Activated CD8-positive, alpha-beta memory T cell treated with anti-CD3 and anti-CD28 coated beads for 4 hours (primary cell): Measurements from ENCODE around the gene NUTF2.
"Not testable (repeated sequence)": the region's sequence is repeated elsewhere in the genome, so short reads cannot be mapped to it uniquely, and the experiment has no call there.

Source experiments
- DNase-seq, 2 donors: peaks; one replicate each; pipeline ENCODE4 v3.0.0-alpha.2; 2020; ENCODE audit warnings: low read depth in 2 of 2

Gene NUTF2

GRCh38 chr16:67864044-67864443 lies 17.3 kb downstream of the NUTF2 start:
- not testable (repeated sequence) for DNase-seq

- DNase-seq: no peak
Observed at GRCh38 chr16:67864594-67864993, 17.9 kb downstream of the NUTF2 start.

GRCh38 chr16:67865318-67865717 lies 18.6 kb downstream of the NUTF2 start:
- DNase-seq: no peak

GRCh38 chr16:67868290-67868689 lies 21.6 kb downstream of the NUTF2 start:
- DNase-seq: no peak

- DNase-seq: no peak
Observed at GRCh38 chr16:67869653-67870052, 22.9 kb downstream of the NUTF2 start.

GRCh38 chr16:67871256-67871655 lies 24.5 kb downstream of the NUTF2 start:
- DNase-seq: no peak

GRCh38 chr16:67872131-67872630 lies 25.4 kb downstream of the NUTF2 start:
- DNase-seq: no peak

GRCh38 chr16:67872631-67873434 lies 26.1 kb downstream of the NUTF2 start, which contains the start of gene EDC4:
Gene EDC4, plus strand, starts transcription at chr16:67873052. Its CDS starts 210 bp downstream, at chr16:67873262.
- peak; percentile 73 to 78 for DNase-seq

- no peak for DNase-seq
Observed at GRCh38 chr16:67873435-67874370, 27.0 kb downstream of the NUTF2 start.

GRCh38 chr16:67874372-67874771 lies 27.6 kb downstream of the NUTF2 start:
- no peak for DNase-seq

- DNase-seq: no peak
Observed at GRCh38 chr16:67877064-67877463, 30.3 kb downstream of the NUTF2 start.

GRCh38 chr16:67878232-67878631 lies 31.5 kb downstream of the NUTF2 start:
- no peak for DNase-seq

- DNase-seq: no peak
Observed at GRCh38 chr16:67878846-67879245, 32.1 kb downstream of the NUTF2 start.

- DNase-seq: no peak
Observed at GRCh38 chr16:67879462-67879861, 32.7 kb downstream of the NUTF2 start.

GRCh38 chr16:67879936-67880335 lies 33.2 kb downstream of the NUTF2 start:
- DNase-seq: no peak

- DNase-seq: no peak
Observed at GRCh38 chr16:67880584-67880983, 33.9 kb downstream of the NUTF2 start.

GRCh38 chr16:67881621-67882161 lies 35.0 kb downstream of the NUTF2 start:
- no peak for DNase-seq

- DNase-seq: no peak
Observed at GRCh38 chr16:67882374-67883145, 35.8 kb downstream of the NUTF2 start.

- DNase-seq: no peak
Observed at GRCh38 chr16:67883146-67883871, 36.6 kb downstream of the NUTF2 start.

GRCh38 chr16:67883872-67884261 lies 37.1 kb downstream of the NUTF2 start:
- DNase-seq: peak; percentile 48 to 56

GRCh38 chr16:67884684-67885083 lies 38.0 kb downstream of the NUTF2 start, which contains the start of gene NRN1L:
Gene NRN1L, plus strand, starts transcription at chr16:67884885. Its CDS starts 19 bp downstream, at chr16:67884904.
- no peak for DNase-seq
